OCI-LY7 (cell line): Measurements from ENCODE around the gene ELL3.

Experiments used
- CTCF ChIP-seq: fragments of 200-600 bp; sonication (generic); conservative IDR thresholded peaks from 2 replicates; pipeline ENCODE4 v1.5.1; 2014; ENCODE audit warnings: mild to moderate bottlenecking, antibody characterized with exemption, low read length, moderate library complexity, mixed read lengths
- EZH2phosphoT487 ChIP-seq: fragments of 200-600 bp; sonication (generic); IDR thresholded peaks from 2 replicates; pipeline ENCODE4 v1.6.1; 2018; ENCODE audit warnings: low read depth, borderline replicate concordance, mild to moderate bottlenecking, mixed run types, antibody characterized with exemption, low read length, moderate library complexity, mixed read lengths

GRCh38 chr15:43762824-43763223 is 13.9 kb downstream of the ELL3 start:
- TF ChIP-seq CTCF = no peak
- no peak for TF ChIP-seq EZH2phosphoT487
